ENCODE results near the gene OGFOD3.
A peak's percentile ranks its signal among the peaks of the same experiment; 100 is the strongest.
"Not testable (repeated sequence)": the region's sequence is repeated elsewhere in the genome, so short reads cannot be mapped to it uniquely, and the experiment has no call there.

Gene OGFOD3

GRCh38 chr17:82461827-82462524 lies 43.6 kb upstream of the OGFOD3 start:
- POLR2A ChIA-PET = interaction anchor here (0.6 to 1.6 kb wide), 2 partner anchors 10 to 13 kb away, joined by 3 read pairs; no protein-coding TSS in a partner anchor
- CTCF ChIA-PET = no interaction called here
- DNase-seq (ENCODE audit: extremely low spot score) = no peak
- TF ChIP-seq, protein P1, sequence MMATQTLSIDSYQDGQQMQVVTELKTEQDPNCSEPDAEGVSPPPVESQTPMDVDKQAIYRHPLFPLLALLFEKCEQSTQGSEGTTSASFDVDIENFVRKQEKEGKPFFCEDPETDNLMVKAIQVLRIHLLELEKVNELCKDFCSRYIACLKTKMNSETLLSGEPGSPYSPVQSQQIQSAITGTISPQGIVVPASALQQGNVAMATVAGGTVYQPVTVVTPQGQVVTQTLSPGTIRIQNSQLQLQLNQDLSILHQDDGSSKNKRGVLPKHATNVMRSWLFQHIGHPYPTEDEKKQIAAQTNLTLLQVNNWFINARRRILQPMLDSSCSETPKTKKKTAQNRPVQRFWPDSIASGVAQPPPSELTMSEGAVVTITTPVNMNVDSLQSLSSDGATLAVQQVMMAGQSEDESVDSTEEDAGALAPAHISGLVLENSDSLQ (IDR thresholded peaks at IDR 0.05) = no peak
- TF ChIP-seq FOXK2 (IDR thresholded peaks at IDR 0.05) (no peak), TARDBP (IDR thresholded peaks at IDR 0.05) (no peak), CTBP1 (IDR thresholded peaks at IDR 0.05; ENCODE audit: borderline replicate concordance) (no peak)

DNA sequence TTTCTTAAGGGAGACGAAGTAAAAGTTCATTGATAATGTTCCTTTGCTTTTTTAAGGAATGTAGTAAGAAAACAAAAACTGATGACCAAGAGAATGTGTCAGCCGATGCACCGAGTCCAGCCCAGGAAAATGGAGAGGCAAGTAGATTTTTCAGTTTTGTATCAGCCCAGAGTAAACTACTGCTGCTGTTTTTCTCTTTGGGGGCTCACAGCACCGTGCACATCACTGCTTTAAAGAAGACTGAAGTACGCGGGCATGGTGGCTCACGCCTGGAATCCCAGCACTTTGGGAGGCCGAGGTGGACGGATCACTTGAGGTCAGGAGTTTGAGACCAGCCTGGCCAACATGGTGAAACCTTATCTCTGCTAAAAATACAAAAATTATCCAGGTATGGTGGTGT lies 41.5 kb upstream of the OGFOD3 start:
- DNase-seq (ENCODE audit: extremely low spot score); CTCF ChIA-PET: not testable (repeated sequence)
- POLR2A ChIA-PET = interaction anchor here (0.6 kb wide), 1 partner anchor 248 kb away, joined by 3 read pairs; no protein-coding TSS in a partner anchor

DNA sequence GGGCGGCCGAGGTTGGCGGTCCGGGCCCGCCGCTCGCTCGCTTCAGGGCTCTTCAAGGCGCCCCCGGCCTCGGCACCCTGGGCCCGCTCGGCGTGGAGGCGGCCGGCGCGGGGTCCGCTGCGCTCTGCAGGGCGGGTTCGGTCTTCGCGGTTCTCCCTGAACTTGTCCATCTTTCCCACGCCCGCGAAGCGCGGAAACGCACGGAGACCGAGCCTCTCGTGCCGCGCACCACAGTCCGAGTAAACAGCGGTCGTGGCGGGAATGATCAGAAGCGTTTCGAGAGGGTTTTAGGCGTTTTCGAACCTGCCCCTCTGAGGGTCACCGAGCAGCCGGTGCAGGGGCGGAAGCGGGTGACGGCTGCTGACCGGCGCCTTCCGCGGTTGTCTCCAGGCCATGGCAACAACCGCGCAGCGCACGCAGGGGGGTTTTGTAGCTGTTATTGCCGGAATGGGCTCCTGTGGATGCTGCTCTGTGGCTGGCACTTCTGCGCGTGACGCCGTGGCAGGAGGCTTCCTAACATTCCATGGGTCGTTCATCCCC lies 40.6 kb upstream of the OGFOD3 start:
- ChIA-PET CTCF (no interaction called here), POLR2A (interaction anchor here (0.7 to 1.0 kb wide), 2 partner anchors 23 to 92 kb away, joined by 3 to 5 read pairs; no protein-coding TSS in a partner anchor)
- no peak for DNase-seq (ENCODE audit: extremely low spot score)
- 0 out of 2 replicates have a peak, but pooled peaks have one; percentile 42 for TF ChIP-seq LEF1 (IDR thresholded peaks at IDR 0.05; ENCODE audit: borderline replicate concordance)
- TF ChIP-seq SUZ12 (IDR thresholded peaks at IDR 0.05) = no peak
- no peak for TF ChIP-seq CTBP1 (IDR thresholded peaks at IDR 0.05; ENCODE audit: borderline replicate concordance)
- TF ChIP-seq L3MBTL2 (conservative IDR thresholded peaks at IDR 0.05) = peak; percentile 47; the same call in 1 of the 2 replicates
- TF ChIP-seq NFRKB (IDR thresholded peaks at IDR 0.05) = no peak
- no peak for TF ChIP-seq TARDBP (IDR thresholded peaks at IDR 0.05)
- no peak for TF ChIP-seq FOXM1 (IDR thresholded peaks at IDR 0.05; ENCODE audit: borderline replicate concordance)
- no peak for TF ChIP-seq ZNF384 (IDR thresholded peaks at IDR 0.05)
- TF ChIP-seq, protein P1 (IDR thresholded peaks at IDR 0.05) = no peak

DNA sequence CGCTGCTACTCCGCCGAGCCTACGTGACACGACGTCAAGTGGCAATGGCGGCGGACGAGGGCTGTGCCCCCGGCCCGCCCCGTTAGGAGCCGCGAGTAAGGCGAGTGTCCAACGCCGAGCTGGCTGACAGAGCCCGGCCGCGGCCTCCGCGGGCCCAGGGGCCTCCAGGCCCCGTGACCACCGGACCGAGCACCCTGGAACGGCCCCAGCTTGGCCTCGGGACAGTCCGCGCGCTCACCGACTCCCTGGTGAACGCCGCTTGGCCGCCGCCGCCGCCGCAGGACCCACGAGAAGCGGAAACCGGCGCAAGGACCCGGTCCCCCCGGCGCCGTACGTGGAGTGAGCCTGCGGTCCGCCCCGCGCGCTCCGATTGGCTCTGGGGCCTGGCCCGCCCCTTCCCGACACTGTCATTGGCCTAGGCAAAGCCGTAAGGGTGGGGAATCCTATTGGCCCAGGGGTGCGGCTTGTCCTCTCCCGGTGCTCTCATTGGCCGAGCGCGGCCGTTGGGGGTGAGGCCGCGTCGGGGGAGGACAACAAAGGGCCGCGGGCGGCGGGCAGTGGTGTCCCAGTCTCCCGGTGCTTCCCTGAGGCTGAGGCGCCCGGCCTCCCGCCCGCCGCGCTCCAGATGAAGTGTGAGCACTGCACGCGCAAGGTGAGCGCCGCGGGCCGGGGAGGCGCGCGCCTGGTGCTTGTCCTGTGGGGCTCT lies 39.9 kb upstream of the OGFOD3 start, which contains the start of gene NARF:
Gene NARF, plus strand, starts transcription at position 563 of the 706 bp plus-strand sequence. Its CDS starts 63 bp downstream, at position 626.
- DNase-seq (ENCODE audit: extremely low spot score) = peak; percentile 97
- no peak for TF ChIP-seq CTBP1 (IDR thresholded peaks at IDR 0.05; ENCODE audit: borderline replicate concordance)
- TF ChIP-seq HDGF (IDR thresholded peaks at IDR 0.05; ENCODE audit: borderline replicate concordance) = no peak
- no peak for TF ChIP-seq SP1 (IDR thresholded peaks at IDR 0.05)
- no peak for TF ChIP-seq NFRKB (IDR thresholded peaks at IDR 0.05)
- peak; percentile 66 for TF ChIP-seq ELF4 (IDR thresholded peaks at IDR 0.05)
- no peak; the same call in 1 of the 2 replicates for TF ChIP-seq L3MBTL2 (conservative IDR thresholded peaks at IDR 0.05)
- peak; percentile 100 for TF ChIP-seq ARNT (IDR thresholded peaks at IDR 0.05)
- no peak for TF ChIP-seq FOXK2 (IDR thresholded peaks at IDR 0.05)
- peak; percentile 17; the same call in 1 of the 2 replicates for TF ChIP-seq FOXM1 (IDR thresholded peaks at IDR 0.05; ENCODE audit: borderline replicate concordance)
- no peak for TF ChIP-seq ZNF384 (IDR thresholded peaks at IDR 0.05)
- no peak for TF ChIP-seq TARDBP (IDR thresholded peaks at IDR 0.05)
- TF ChIP-seq SUZ12 (IDR thresholded peaks at IDR 0.05) = no peak
- TF ChIP-seq, protein P1 (IDR thresholded peaks at IDR 0.05) = no peak
- ChIA-PET CTCF (no interaction called here), POLR2A (interaction anchor here (0.6 to 1.6 kb wide), 6 partner anchors 9 to 109 kb away, joined by 3 to 6 read pairs (median 3); partner anchors contain the start of gene FOXK2)

DNA sequence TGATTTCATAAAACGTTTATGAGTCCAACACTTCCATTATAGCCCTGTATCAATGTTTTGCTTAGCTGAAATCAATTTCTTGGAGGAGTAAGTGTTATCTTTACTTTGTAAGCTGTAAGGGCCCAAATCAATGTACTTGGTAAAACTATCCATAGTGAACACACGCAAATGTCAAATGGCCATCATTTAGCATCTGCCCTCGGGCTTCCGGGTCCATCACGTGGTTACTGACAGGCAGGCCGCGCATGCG lies 39.5 kb upstream of the OGFOD3 start:
- TF ChIP-seq, protein P1 (IDR thresholded peaks at IDR 0.05) = peak; percentile 94
- 0 out of 2 replicates have a peak, but pooled peaks have one; percentile 86 for TF ChIP-seq ELF4 (IDR thresholded peaks at IDR 0.05)
- TF ChIP-seq NFRKB (IDR thresholded peaks at IDR 0.05) = no peak
- peak; percentile 91 for TF ChIP-seq L3MBTL2 (conservative IDR thresholded peaks at IDR 0.05)
- ChIA-PET CTCF (no interaction called here), POLR2A (interaction anchor here (0.6 to 1.6 kb wide), 5 partner anchors 8 to 108 kb away, joined by 3 to 6 read pairs (median 3); partner anchors contain the start of gene FOXK2)
- no peak for DNase-seq (ENCODE audit: extremely low spot score)
